ENCODE results near the gene UGT1A8. TPM values are rescaled to one million over a fixed set of nuclear protein-coding genes. Genes with fewer than 3 reads are reported as not detected.

Gene UGT1A8
- total RNA-seq, 2 experiments from 2014 or later = not detected

DNA sequence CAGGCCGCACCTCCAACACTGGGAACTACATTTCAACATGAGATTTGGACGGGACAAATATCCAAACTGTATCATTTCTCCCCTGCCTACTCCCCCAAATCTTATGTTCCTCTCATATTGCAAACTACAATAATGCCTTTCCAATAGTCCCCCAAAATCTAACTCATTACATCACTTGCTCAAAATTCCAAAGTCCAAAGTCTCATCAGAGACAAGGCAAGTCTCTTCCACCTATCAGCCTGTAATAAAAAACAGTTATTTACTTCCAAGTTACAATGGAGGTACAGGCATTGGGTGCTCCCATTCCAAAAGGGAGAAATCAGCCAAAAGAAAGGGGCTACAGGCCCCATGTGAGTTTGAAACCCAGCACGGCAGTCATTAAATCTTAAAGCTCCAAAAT, 12.6 kb upstream of the UGT1A8 start:
- Histone ChIP-seq H3K9me3 (ENCODE audit: control insufficient read depth in 1 of 2, insufficient read depth in 1 of 2, low read length in 2 of 2) (no peaks in the 10 kb centered on the region), H3K36me3 (ENCODE audit: insufficient read depth, low read length) (no peaks in the 10 kb centered on the region), H3K4me3 (ENCODE audit: low read length) (no peak overlapping the region), H3K27ac (ENCODE audit: low read depth in 1 of 2, low read length in 2 of 2) (no peak overlapping the region), H3K4me1 (ENCODE audit: insufficient read depth, low read length) (no peaks in the 10 kb centered on the region), H3K27me3 (ENCODE audit: control insufficient read depth in 1 of 2, insufficient read depth in 2 of 2, low read length in 2 of 2) (peaks cover 0 to 5% of the 10 kb centered on the region in 2 experiments)
- intact Hi-C loops (cut with DNase I, micrococcal nuclease) = no loop called here
- Mint-ChIP-seq H3K4me3 (no peak overlapping the region), H3K4me1 (ENCODE audit: low read depth) (no peaks in the 10 kb centered on the region), H3K9me3 (peaks cover 4% of the 10 kb centered on the region), H3K27ac (no peak overlapping the region), H3K27me3 (peaks cover 29% of the 10 kb centered on the region), H3K36me3 (ENCODE audit: low read depth) (no peaks in the 10 kb centered on the region)
- POLR2A ChIA-PET = no interaction called here
- no peak for ATAC-seq (ENCODE audit: poor library complexity)
- TF ChIP-seq, protein P1, sequence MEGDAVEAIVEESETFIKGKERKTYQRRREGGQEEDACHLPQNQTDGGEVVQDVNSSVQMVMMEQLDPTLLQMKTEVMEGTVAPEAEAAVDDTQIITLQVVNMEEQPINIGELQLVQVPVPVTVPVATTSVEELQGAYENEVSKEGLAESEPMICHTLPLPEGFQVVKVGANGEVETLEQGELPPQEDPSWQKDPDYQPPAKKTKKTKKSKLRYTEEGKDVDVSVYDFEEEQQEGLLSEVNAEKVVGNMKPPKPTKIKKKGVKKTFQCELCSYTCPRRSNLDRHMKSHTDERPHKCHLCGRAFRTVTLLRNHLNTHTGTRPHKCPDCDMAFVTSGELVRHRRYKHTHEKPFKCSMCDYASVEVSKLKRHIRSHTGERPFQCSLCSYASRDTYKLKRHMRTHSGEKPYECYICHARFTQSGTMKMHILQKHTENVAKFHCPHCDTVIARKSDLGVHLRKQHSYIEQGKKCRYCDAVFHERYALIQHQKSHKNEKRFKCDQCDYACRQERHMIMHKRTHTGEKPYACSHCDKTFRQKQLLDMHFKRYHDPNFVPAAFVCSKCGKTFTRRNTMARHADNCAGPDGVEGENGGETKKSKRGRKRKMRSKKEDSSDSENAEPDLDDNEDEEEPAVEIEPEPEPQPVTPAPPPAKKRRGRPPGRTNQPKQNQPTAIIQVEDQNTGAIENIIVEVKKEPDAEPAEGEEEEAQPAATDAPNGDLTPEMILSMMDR (IDR thresholded peaks at IDR 0.05) = no peak
- no peak for DNase-seq
- CTCF ChIA-PET = no interaction called here

DNA sequence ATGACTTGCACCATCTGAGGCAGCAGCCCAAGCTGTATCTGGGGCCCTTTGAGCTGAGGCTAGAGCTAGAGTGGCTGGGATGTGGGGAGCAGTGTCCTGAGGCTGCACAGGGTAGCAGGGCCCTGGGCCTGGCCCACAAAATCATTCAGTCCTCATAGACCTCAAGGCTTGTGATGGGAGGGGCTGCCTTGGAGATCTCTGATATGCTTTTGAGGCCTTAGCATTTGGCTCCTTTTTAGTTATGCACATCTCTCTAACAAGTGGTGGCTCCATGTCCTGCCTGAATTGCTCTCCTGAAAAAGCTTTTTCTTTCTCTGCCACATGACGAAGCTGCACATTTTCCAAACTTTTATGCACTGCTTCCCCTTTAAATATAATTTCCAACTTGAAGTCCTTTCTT, 11.8 kb upstream of the UGT1A8 start:
- Mint-ChIP-seq H3K4me1 (ENCODE audit: low read depth) (no peaks in the 10 kb centered on the region), H3K4me3 (no peak overlapping the region), H3K36me3 (ENCODE audit: low read depth) (no peaks in the 10 kb centered on the region), H3K27me3 (peaks cover 22% of the 10 kb centered on the region), H3K9me3 (peaks cover 5% of the 10 kb centered on the region), H3K27ac (no peak overlapping the region)
- TF ChIP-seq, protein P1 (IDR thresholded peaks at IDR 0.05) = no peak
- ChIA-PET POLR2A (no interaction called here), CTCF (no interaction called here)
- Histone ChIP-seq H3K4me1 (ENCODE audit: insufficient read depth, low read length) (no peaks in the 10 kb centered on the region), H3K27me3 (ENCODE audit: control insufficient read depth in 1 of 2, insufficient read depth in 2 of 2, low read length in 2 of 2) (no peaks in the 10 kb centered on the region), H3K4me3 (ENCODE audit: low read length) (no peak overlapping the region), H3K27ac (ENCODE audit: low read depth in 1 of 2, low read length in 2 of 2) (no peak overlapping the region), H3K9me3 (ENCODE audit: control insufficient read depth in 1 of 2, insufficient read depth in 1 of 2, low read length in 2 of 2) (no peaks in the 10 kb centered on the region), H3K36me3 (ENCODE audit: insufficient read depth, low read length) (no peaks in the 10 kb centered on the region)
- ATAC-seq (ENCODE audit: poor library complexity) (no peak), DNase-seq (no peak)
- intact Hi-C loops (cut with DNase I, micrococcal nuclease) = no loop called here

DNA sequence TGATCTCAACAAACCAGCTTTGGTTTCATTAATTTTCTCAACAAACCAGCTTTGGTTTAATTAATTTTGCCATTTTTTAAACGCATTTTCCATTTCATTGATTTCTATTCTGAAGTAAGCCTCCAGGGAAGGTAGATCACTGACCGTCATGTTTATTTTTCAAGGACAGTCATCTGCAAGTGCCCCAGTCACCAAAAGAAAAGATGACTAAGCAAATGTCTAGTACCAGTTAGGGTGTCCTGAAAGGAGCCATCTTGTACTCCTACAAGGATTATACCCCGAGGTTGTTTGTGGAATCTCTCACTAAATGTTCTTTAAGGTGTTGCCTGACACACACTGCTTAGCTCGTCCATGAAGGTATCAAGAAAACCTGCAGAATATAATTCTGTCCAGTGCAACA, 6.1 kb upstream of the UGT1A8 start:
- Histone ChIP-seq H3K36me3 (ENCODE audit: insufficient read depth, low read length) (no peaks in the 10 kb centered on the region), H3K4me1 (ENCODE audit: insufficient read depth, low read length) (no peaks in the 10 kb centered on the region), H3K27ac (ENCODE audit: low read depth in 1 of 2, low read length in 2 of 2) (no peak overlapping the region), H3K4me3 (ENCODE audit: low read length) (no peak overlapping the region), H3K27me3 (ENCODE audit: control insufficient read depth in 1 of 2, insufficient read depth in 2 of 2, low read length in 2 of 2) (no peaks in the 10 kb centered on the region), H3K9me3 (ENCODE audit: control insufficient read depth in 1 of 2, insufficient read depth in 1 of 2, low read length in 2 of 2) (peaks cover 0 to 7% of the 10 kb centered on the region in 2 experiments)
- CTCF ChIA-PET = no interaction called here
- TF ChIP-seq, protein P1 (IDR thresholded peaks at IDR 0.05) = no peak
- Mint-ChIP-seq H3K27ac (no peak overlapping the region), H3K36me3 (ENCODE audit: low read depth) (no peaks in the 10 kb centered on the region), H3K27me3 (peaks cover 31% of the 10 kb centered on the region), H3K4me3 (no peak overlapping the region), H3K9me3 (peaks cover 5% of the 10 kb centered on the region), H3K4me1 (ENCODE audit: low read depth) (no peaks in the 10 kb centered on the region)
- POLR2A ChIA-PET = no interaction called here
- intact Hi-C loops (cut with DNase I, micrococcal nuclease) = no loop called here
- ATAC-seq (ENCODE audit: poor library complexity) (no peak), DNase-seq (no peak)
